Smooth muscle cell (in vitro differentiated cells): ENCODE measurements around the gene MCM3AP. TPM values are rescaled to one million over a fixed set of nuclear protein-coding genes. Genes with fewer than 3 reads are reported as not detected.

Experiments used
- DNase-seq: peaks from one replicate; lab custom pipeline; 2025; ENCODE audit not compliant: unreplicated experiment; lab: John Stamatoyannopoulos, UW
- H2AFZ ChIP-seq: fragments of 200-600 bp; sonication (generic); 2 replicates; pipeline ENCODE4 v1.6.0; 2016; ENCODE audit warnings: antibody characterized with exemption, low read depth, mild to moderate bottlenecking
- H3F3A ChIP-seq: fragments of 200-600 bp; sonication (generic); 2 replicates; pipeline ENCODE4 v1.6.0; 2017; ENCODE audit warnings: antibody characterized with exemption, low read depth
- H3K27ac ChIP-seq: fragments of 200-600 bp; sonication (generic); 2 replicates; pipeline ENCODE4 v1.5.1; 2016; ENCODE audit warnings: low read depth, mild to moderate bottlenecking
- H3K27me3 ChIP-seq: fragments of 200-600 bp; sonication (generic); 2 replicates; pipeline ENCODE4 v1.6.1; 2016; ENCODE audit warnings: low read depth, mild to moderate bottlenecking
- H3K36me3 ChIP-seq: fragments of 200-600 bp; sonication (generic); 2 replicates; pipeline ENCODE4 v1.5.1; 2016; ENCODE audit warnings: low read depth
- H3K4me1 ChIP-seq: fragments of 200-600 bp; sonication (generic); 2 replicates; pipeline ENCODE4 v1.5.1; 2016; ENCODE audit warnings: low read depth
- H3K4me2 ChIP-seq: fragments of 200-600 bp; sonication (generic); 2 replicates; pipeline ENCODE4 v1.6.0; 2016; ENCODE audit warnings: mild to moderate bottlenecking
- H3K4me3 ChIP-seq: fragments of 200-600 bp; sonication (generic); 2 replicates; pipeline ENCODE4 v1.5.1; 2016; ENCODE audit warnings: mild to moderate bottlenecking
- H3K79me2 ChIP-seq: fragments of 200-600 bp; sonication (generic); 2 replicates; pipeline ENCODE4 v1.6.0; 2016; ENCODE audit warnings: low read depth, mild to moderate bottlenecking
- H3K9ac ChIP-seq: fragments of 200-600 bp; sonication (generic); 2 replicates; pipeline ENCODE4 v1.6.0; 2016; ENCODE audit warnings: low read depth
- H3K9me3 ChIP-seq: fragments of 200-600 bp; sonication (generic); replicated peaks from 2 replicates; pipeline ENCODE4 v1.5.1; 2016; ENCODE audit warnings: low read depth
- H4K20me1 ChIP-seq: fragments of 200-600 bp; sonication (generic); 2 replicates; pipeline ENCODE4 v1.6.0; 2016; ENCODE audit warnings: low read depth
- CTCF ChIP-seq: fragments of 200-600 bp; sonication (generic); IDR thresholded peaks from 2 replicates; pipeline ENCODE4 v1.5.1; 2017; ENCODE audit warnings: borderline replicate concordance, mild to moderate bottlenecking, antibody characterized with exemption; ENCODE audit not compliant: insufficient read depth, poor library complexity, severe bottlenecking
- WGBS: methylation state at CpG from one replicate; pipeline ENCODE4 v1.1.7; 2016; ENCODE audit warnings: low lambda C conversion rate; 5-methylcytosine and 5-hydroxymethylcytosine counted together
- polyA plus RNA-seq: library from polyadenylated mRNA; unstranded; fragments of >200 nt; fragmentation: Nextera tagmentation; extraction: Ambion mirVana; gene quantifications from 2 replicates; pipeline ENCODE4 v1.2.1, GENCODE V29; 2016
- total RNA-seq: library from RNA; depleted of rRNA; stranded (reverse); fragments of >200 nt; gene quantifications from 2 replicates; pipeline ENCODE4 v1.2.3, GENCODE V29; 2014

MCM3AP gene
- total and polyA plus RNA-seq, 2 experiments from 2014 or later = 39.2 to 51.5 TPM

DNA sequence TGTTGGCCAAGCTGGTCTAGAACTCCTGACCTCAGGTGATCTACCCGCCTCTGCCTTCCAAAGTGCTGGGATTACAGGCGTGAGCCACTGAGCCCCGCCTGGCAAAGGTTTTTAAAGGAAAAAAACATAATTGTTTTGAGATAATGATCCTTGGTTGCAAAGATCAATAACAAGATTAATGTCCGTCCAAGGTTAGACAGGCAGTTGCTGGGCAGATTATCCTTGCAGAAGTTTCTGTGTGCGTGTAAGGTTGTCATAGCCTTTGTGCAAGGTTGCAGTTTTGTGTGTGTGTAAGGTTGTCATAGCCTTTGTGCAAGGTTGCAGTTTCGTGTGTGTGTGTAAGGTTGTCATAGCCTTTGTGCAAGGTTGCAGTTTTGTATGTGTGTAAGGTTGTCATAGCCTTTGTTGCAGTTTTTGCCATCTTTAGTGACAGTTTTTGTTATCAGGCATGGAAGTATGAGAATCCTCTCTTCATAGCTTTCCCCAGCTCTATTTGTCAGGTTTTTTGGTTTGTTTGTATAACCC, 4.3 kb upstream of the MCM3AP start:
- peaks cover 8% of the 10 kb centered on the region for H3K79me2 ChIP-seq
- 87% methylated on average over 6 of the region's 6 CpGs for WGBS
- no peak for TF ChIP-seq CTCF

GRCh38 chr21:46287541-46287940, 2.1 kb upstream of the MCM3AP start:
- Histone ChIP-seq H2AFZ (no peak overlapping the region), H3K79me2 (peaks cover 30% of the 10 kb centered on the region), H3K27ac (peak overlapping the region; percentile 92), H4K20me1 (peaks cover 6% of the 10 kb centered on the region), H3K4me1 (peaks cover 22% of the 10 kb centered on the region), H3F3A (peaks cover 22% of the 10 kb centered on the region), H3K27me3 (no peaks in the 10 kb centered on the region), H3K9ac (no peak overlapping the region), H3K36me3 (no peaks in the 10 kb centered on the region), H3K4me2 (peak overlapping the region; percentile 93), H3K9me3 (no peaks in the 10 kb centered on the region), H3K4me3 (peak overlapping the region; percentile 80)
- no peak for TF ChIP-seq CTCF
- no peak for DNase-seq
- 94% methylated on average over 10 of the region's 10 CpGs for WGBS

More for the DNA sequence above, 4.3 kb upstream of the MCM3AP start:
- Histone ChIP-seq H3F3A (peaks cover 21% of the 10 kb centered on the region), H3K4me3 (no peak overlapping the region), H3K9me3 (no peaks in the 10 kb centered on the region), H3K4me1 (peaks cover 12% of the 10 kb centered on the region), H3K9ac (no peak overlapping the region), H3K4me2 (no peak overlapping the region), H3K36me3 (no peaks in the 10 kb centered on the region), H3K27me3 (no peaks in the 10 kb centered on the region), H2AFZ (no peak overlapping the region), H3K27ac (no peak overlapping the region), H4K20me1 (no peaks in the 10 kb centered on the region)
- DNase-seq = no peak

GRCh38 chr21:46286648-46287002, 1.2 kb upstream of the MCM3AP start:
- H4K20me1 ChIP-seq = peaks cover 14% of the 10 kb centered on the region
- peak overlapping the region; percentile 80 for H3K4me3 ChIP-seq
- no peaks in the 10 kb centered on the region for H3K36me3 ChIP-seq
- H3K79me2 ChIP-seq = peaks cover 39% of the 10 kb centered on the region
- peaks cover 22% of the 10 kb centered on the region for H3F3A ChIP-seq
- peak overlapping the region; percentile 92 for H3K27ac ChIP-seq
- H3K9me3 ChIP-seq = no peaks in the 10 kb centered on the region
- H3K4me2 ChIP-seq = peak overlapping the region; percentile 93
- under 1% methylated on average over 16 of the region's 16 CpGs for WGBS
- no peak for TF ChIP-seq CTCF
- peaks cover 28% of the 10 kb centered on the region for H3K4me1 ChIP-seq
- H3K27me3 ChIP-seq = no peaks in the 10 kb centered on the region
- DNase-seq = no peak
- H2AFZ ChIP-seq = peak overlapping the region; percentile 82
- H3K9ac ChIP-seq = peak overlapping the region; percentile 93
